Esophagus muscularis mucosa (tissue), 4 donors: ENCODE results near the gene ASB1. TPM values are rescaled to one million over a fixed set of nuclear protein-coding genes. Genes with fewer than 3 reads are reported as not detected.

ENCODE experiments used
- DNase-seq: peaks from one replicate; pipeline ENCODE4 v3.0.0-alpha.2; 2017; ENCODE audit errors: extremely low spot score
- H3K27ac ChIP-seq, 4 donors: fragments of 200-600 bp; sonication (generic); replicated peaks in 1 of 4; 1 replicate in 3 of 4; 2 replicates in 1 of 4; pipeline ENCODE4 v1.5.1; 2016 to 2019; ENCODE audit warnings: mild to moderate bottlenecking in 1 of 4
- H3K27me3 ChIP-seq, 4 donors: fragments of 200-600 bp; sonication (generic); one replicate each; pipeline versions ENCODE4 v1.5.1 to v1.6.0; 2016 to 2019
- H3K36me3 ChIP-seq, 4 donors: fragments of 200-600 bp; sonication (generic); one replicate each; pipeline ENCODE4 v1.5.1; 2016 to 2019
- H3K4me1 ChIP-seq, 4 donors: fragments of 200-600 bp; sonication (generic); one replicate each; pipeline ENCODE4 v1.5.1; 2016 to 2019
- H3K4me3 ChIP-seq, 4 donors: fragments of 200-600 bp; sonication (generic); 1 replicate in 2 of 4; 2 replicates in 2 of 4; pipeline ENCODE4 v1.5.1; 2016 to 2019; ENCODE audit warnings: mild to moderate bottlenecking in 4 of 4, moderate library complexity in 1 of 4
- H3K9me3 ChIP-seq, 4 donors: fragments of 200-600 bp; sonication (generic); 1 replicate in 3 of 4; 2 replicates in 1 of 4; pipeline ENCODE4 v1.5.1; 2016 to 2019
- EP300 ChIP-seq: sonication (generic); formaldehyde crosslinking; IDR thresholded peaks from one replicate; pipeline ENCODE4 v1.6.1; 2017; ENCODE audit warnings: antibody characterized with exemption
- POLR2A ChIP-seq: fragments of 450-650 bp; IDR thresholded peaks from one replicate; pipeline ENCODE4 v1.6.1; 2017; ENCODE audit warnings: antibody characterized with exemption, moderate library complexity, mild to moderate bottlenecking, low read depth
- POLR2AphosphoS5 ChIP-seq, 2 donors: sonication (generic); formaldehyde crosslinking; IDR thresholded peaks; one replicate each; pipeline ENCODE4 v1.6.1; 2017; ENCODE audit warnings: antibody characterized with exemption in 2 of 2
- WGBS: methylation state at CpG from one replicate; pipeline ENCODE4 v1.1.5; 2018; 5-methylcytosine and 5-hydroxymethylcytosine counted together
- intact Hi-C: fragments of 100-400 bp; cut with DNase I; formaldehyde crosslinking; loops from one replicate; pipeline ENCODE4 v1.15.1; 2023
- total RNA-seq, 4 donors: library from RNA; depleted of rRNA; stranded (reverse); fragments of >200 nt; gene quantifications; one replicate each; pipeline versions ENCODE4 v1.1.0 to v1.2.1, GENCODE V29; 2016
- TF ChIP-seq, protein P1 (sequence below), 3 experiments: fragments of 200-600 bp in 2 of 3; fragments of 450-650 bp in 1 of 3; sonication (generic) in 2 of 3; IDR thresholded peaks; one replicate each; pipeline ENCODE4 v1.5.1; 2017 to 2019; ENCODE audit warnings: antibody characterized with exemption in 3 of 3, mild to moderate bottlenecking in 2 of 3, moderate library complexity in 1 of 3

Gene ASB1
- total RNA-seq, 4 donors from 2014 or later, result 19.9 to 42.1 (median 33.9) TPM

DNA sequence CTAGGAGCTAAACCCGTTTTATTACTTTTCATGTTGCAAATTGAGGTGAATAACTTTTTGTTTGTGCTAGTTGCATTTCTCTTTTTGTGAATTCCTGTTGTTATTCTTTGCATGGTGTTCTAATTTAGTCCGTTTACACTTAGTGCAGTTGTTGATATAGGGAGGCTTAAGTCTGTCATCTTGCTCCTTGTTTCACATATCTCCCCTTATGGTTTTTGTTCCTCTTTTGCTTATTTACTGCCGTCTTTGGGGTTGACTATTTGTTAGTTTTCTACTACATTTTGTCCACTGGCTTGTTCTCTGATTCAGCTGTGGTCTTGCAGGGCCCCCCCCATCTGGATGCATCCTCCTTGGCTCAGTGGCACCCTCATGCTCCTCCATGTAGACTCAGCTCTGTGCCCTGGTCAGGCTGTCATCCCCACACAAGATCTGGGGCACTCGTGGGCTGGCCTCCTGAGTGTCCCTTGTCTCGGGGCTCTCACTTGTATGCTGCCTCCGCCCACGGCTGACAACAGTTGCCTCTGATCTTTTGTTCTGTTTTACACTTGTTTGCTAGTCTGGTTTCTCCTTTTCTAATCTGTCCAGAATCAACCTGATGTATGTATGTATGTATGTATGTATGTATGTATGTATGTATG is 42.9 kb upstream of the ASB1 start:
- peaks cover 0 to 28% (median 10%) of the 10 kb centered on the region in 4 donors for H3K36me3 ChIP-seq
- no peak for DNase-seq
- no peaks in the 10 kb centered on the region for H3K27me3 ChIP-seq
- 93% methylated on average over 7 of the region's 7 CpGs for WGBS
- H3K4me1 ChIP-seq, result peaks cover 7 to 14% (median 12%) of the 10 kb centered on the region in 4 donors
- intact Hi-C loops, result no loop called here
- H3K4me3 ChIP-seq, result no peak overlapping the region
- no peak overlapping the region for H3K27ac ChIP-seq
- TF ChIP-seq POLR2AphosphoS5 (IDR thresholded peaks at IDR 0.05) (no peak), EP300 (no peak), POLR2A (no peak)
- TF ChIP-seq, protein P1, sequence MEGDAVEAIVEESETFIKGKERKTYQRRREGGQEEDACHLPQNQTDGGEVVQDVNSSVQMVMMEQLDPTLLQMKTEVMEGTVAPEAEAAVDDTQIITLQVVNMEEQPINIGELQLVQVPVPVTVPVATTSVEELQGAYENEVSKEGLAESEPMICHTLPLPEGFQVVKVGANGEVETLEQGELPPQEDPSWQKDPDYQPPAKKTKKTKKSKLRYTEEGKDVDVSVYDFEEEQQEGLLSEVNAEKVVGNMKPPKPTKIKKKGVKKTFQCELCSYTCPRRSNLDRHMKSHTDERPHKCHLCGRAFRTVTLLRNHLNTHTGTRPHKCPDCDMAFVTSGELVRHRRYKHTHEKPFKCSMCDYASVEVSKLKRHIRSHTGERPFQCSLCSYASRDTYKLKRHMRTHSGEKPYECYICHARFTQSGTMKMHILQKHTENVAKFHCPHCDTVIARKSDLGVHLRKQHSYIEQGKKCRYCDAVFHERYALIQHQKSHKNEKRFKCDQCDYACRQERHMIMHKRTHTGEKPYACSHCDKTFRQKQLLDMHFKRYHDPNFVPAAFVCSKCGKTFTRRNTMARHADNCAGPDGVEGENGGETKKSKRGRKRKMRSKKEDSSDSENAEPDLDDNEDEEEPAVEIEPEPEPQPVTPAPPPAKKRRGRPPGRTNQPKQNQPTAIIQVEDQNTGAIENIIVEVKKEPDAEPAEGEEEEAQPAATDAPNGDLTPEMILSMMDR (IDR thresholded peaks at IDR 0.05), result no peak
- no peaks in the 10 kb centered on the region for H3K9me3 ChIP-seq

DNA sequence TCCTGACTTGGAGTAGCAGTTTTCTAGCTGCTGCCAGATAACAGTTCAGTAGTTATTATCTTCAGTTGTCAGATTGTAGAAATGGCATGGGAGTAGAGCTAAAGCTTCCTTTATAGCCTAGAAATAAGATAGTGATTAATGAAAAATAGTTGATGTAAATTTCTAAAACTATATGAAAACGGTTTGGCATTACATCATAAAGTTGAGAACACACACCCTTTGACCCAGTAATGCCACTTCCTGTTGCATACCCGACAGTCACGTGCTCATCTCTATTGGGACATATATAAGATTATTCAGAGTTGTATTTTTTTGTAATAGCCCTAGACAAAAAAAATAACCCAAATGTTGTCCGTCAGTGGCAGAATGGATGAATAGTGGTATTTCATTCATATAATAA is 39.4 kb upstream of the ASB1 start:
- intact Hi-C loops, result no loop called here
- Histone ChIP-seq H3K27me3 (no peaks in the 10 kb centered on the region), H3K4me1 (peaks cover 8 to 30% (median 29%) of the 10 kb centered on the region in 4 donors), H3K27ac (no peak overlapping the region), H3K4me3 (no peak overlapping the region), H3K36me3 (peaks cover 0 to 17% (median 5%) of the 10 kb centered on the region in 4 donors), H3K9me3 (no peaks in the 10 kb centered on the region)
- WGBS, result 65% methylated on average over 4 of the region's 4 CpGs
- TF ChIP-seq POLR2AphosphoS5 (IDR thresholded peaks at IDR 0.05) (no peak), EP300 (no peak), POLR2A (no peak)
- TF ChIP-seq, protein P1 (IDR thresholded peaks at IDR 0.05), result no peak
- no peak for DNase-seq

DNA sequence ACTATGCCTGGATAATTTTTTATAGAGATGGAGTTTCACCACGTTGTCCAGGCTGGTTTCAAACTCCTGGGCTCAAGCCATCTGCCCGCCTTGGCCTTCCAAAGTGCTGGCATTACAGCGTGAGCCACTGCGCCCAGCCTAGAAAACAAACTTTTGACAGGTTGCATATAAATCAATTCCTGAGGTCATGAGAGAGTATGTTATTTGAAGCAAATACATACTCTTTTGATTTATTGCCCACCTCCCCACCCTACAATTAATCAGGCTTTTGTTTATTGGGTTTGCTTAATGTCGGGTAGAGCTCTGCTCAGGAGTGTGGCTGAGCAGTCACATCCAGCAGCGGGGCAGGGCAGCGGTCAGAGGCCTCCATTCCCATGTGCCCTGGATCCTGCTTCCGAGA is 37.9 kb upstream of the ASB1 start:
- WGBS, result 68% methylated on average over 8 of the region's 8 CpGs
- Histone ChIP-seq H3K27ac (peak overlapping the region in 2 of 4 donors; percentile 80 to 82), H3K27me3 (no peaks in the 10 kb centered on the region), H3K4me1 (peaks cover 8 to 30% (median 29%) of the 10 kb centered on the region in 4 donors), H3K9me3 (no peaks in the 10 kb centered on the region), H3K4me3 (no peak overlapping the region), H3K36me3 (peaks cover 0 to 5% (median 0%) of the 10 kb centered on the region in 4 donors)
- DNase-seq, result no peak
- TF ChIP-seq, protein P1 (IDR thresholded peaks at IDR 0.05), result no peak
- no peak for TF ChIP-seq EP300
- TF ChIP-seq POLR2AphosphoS5 (IDR thresholded peaks at IDR 0.05), result no peak
- no peak for TF ChIP-seq POLR2A
- intact Hi-C loops, result no loop called here

DNA sequence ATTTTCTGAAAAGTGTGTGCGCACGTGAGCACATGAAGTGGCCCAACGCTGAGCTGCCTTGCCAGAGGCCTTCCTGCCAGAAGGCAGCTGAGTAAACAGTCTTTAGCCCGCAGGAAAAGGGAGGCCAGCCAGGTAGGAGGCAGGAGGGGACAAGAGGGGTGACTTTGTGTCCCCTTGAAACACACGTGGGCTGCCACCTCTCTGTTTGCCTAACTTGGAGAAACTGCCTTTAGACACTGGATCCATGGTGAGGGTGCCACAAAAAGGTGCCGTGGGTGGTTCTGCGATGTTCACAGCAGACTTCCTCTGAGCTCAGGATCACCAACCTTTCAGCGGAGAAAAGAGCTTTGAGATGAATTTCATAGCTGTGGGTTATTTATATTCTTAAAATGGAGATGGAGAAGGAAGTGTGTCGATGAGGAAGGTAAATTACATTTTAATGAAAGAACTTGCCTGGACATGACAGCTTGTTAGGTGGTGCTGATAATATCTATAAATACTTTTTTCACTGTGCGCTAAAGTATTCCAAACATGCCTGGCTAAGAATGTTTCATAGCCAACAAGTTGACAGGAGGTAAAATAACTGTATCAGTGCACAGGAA is 36.6 kb upstream of the ASB1 start:
- no peak for DNase-seq
- TF ChIP-seq EP300, result no peak
- peak; percentile 53 to 76 for TF ChIP-seq POLR2AphosphoS5 (IDR thresholded peaks at IDR 0.05)
- Histone ChIP-seq H3K4me1 (peaks cover 8 to 30% (median 29%) of the 10 kb centered on the region in 4 donors), H3K4me3 (peak overlapping the region in 3 of 4 donors; percentile 3 to 19 (median 8)), H3K9me3 (no peaks in the 10 kb centered on the region), H3K27me3 (no peaks in the 10 kb centered on the region), H3K27ac (peak overlapping the region; percentile 80 to 86 (median 82)), H3K36me3 (peaks cover 0 to 5% (median 0%) of the 10 kb centered on the region in 4 donors)
- intact Hi-C loops, result no loop called here
- WGBS, result 28% methylated on average over 10 of the region's 10 CpGs

DNA sequence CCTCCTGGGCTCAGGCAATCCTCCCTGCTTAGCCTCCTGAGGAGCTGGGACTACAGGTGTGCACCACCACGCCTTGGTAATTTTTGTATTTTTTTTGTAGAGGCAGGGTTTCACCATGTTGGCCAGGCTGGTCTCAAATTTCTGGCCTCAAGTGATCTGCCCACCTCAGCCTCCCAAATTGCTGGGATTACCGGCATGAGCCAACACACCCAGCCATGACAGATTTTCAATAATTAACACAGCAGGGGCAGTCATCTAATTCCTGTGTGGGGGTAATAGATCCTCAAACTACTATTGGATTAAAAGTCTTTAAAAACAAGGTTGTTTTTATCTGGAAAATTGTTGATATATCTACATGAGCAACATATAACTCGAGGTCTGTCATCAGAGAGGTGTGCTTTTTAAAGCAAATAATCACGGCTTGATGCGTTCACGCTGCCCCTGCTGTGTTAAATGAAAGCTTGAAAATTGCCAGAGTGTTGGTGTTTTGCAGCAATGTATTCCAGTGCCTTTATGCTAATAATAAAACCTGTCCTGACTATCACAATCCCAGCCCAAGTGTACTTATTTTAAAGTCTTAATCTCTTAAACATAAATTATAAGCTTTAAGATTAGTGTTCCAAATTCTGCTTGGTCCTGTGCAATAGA is 35.6 kb upstream of the ASB1 start:
- intact Hi-C loops, result no loop called here
- Histone ChIP-seq H3K27me3 (no peaks in the 10 kb centered on the region), H3K27ac (peak overlapping the region in 3 of 4 donors; percentile 81 to 86 (median 82)), H3K4me1 (peaks cover 8 to 30% (median 29%) of the 10 kb centered on the region in 4 donors), H3K36me3 (no peaks in the 10 kb centered on the region), H3K4me3 (no peak overlapping the region), H3K9me3 (no peaks in the 10 kb centered on the region)
- no peak for TF ChIP-seq EP300
- no peak for TF ChIP-seq POLR2AphosphoS5 (IDR thresholded peaks at IDR 0.05)
- TF ChIP-seq POLR2A, result no peak
- TF ChIP-seq, protein P1 (IDR thresholded peaks at IDR 0.05), result no peak
- WGBS, result 82% methylated on average over 6 of the region's 6 CpGs
- no peak for DNase-seq
